GM20000 (cell line): ENCODE data around the gene RCN1.

Experiments used
- DNase-seq: peaks from one replicate; pipeline ENCODE4 v3.0.0; 2012; ENCODE audit warnings: low spot score
- CTCF ChIP-seq: IDR thresholded peaks from 2 replicates; pipeline ENCODE4 v1.5.1; 2012; ENCODE audit warnings: mild to moderate bottlenecking, control low read depth; ENCODE audit errors: extremely low read depth, missing control alignments

RCN1 gene

GRCh38 chr11:32131321-32131720 is 40.4 kb downstream of the RCN1 start:
- TF ChIP-seq CTCF, result no peak
- DNase-seq, result no peak

DNA sequence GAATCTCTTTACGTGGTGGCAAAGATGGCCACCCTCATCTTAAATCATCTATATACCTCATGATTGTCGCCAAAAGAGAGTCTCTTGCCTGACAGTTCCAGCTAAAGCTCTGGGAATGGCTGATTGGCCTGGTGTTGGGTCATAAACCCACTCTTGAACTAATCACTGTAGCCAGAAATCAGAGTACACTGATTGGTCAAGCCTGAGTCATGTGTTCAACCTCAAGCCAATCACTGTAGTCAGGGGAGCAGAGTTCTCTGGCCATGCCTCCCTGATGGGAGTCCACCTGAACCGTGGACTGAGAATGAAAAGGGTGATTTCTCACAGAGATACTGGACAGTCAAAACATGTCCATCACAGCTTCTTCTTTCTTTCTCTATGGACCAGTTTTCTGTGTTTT is 45.8 kb downstream of the RCN1 start:
- DNase-seq, result no peak

DNA sequence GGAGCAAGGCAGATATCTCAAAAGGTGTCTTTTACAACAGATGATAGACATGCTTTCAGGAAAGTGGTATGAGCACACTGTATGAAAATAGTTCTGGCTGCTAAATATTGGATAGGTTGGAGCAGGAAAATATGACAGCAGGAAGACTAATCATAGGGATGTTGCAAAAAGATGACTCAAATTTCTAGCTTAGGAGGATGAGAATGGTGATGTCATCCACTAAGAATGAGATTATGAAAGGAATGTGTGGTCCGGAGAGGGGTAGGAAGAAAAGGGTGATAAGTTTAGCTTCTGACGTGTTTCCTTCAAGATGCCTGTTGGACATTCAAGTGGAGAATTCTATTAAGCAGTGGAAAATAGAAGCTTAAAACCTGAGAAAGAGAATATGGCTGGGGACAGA is 46.4 kb downstream of the RCN1 start:
- no peak for DNase-seq

More for the DNA sequence above, 45.8 kb downstream of the RCN1 start:
- no peak for TF ChIP-seq CTCF

GRCh38 chr11:32137869-32138268 is 47.0 kb downstream of the RCN1 start:
- DNase-seq, result no peak
- no peak for TF ChIP-seq CTCF

More for the DNA sequence above, 46.4 kb downstream of the RCN1 start:
- TF ChIP-seq CTCF, result no peak

DNA sequence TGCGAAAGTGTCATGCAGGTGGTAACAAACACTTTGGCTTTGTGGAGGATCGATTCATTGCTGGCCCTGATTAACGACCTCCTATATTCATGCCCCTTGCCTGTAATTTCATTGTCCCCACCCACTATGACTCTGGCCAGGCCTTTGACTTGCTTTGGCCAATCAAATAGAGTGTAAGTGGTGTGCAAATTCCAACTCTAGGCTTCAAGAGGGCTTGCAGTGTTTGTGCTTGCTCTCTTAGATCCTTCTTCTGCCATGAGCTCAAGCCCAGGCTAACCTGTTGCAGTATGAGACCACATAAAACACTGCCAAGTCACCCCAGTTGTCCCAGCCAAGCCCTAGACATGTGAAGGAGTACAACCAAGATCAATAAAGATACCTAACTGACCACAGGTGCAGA is 48.0 kb downstream of the RCN1 start:
- no peak for DNase-seq
- TF ChIP-seq CTCF, result no peak

DNA sequence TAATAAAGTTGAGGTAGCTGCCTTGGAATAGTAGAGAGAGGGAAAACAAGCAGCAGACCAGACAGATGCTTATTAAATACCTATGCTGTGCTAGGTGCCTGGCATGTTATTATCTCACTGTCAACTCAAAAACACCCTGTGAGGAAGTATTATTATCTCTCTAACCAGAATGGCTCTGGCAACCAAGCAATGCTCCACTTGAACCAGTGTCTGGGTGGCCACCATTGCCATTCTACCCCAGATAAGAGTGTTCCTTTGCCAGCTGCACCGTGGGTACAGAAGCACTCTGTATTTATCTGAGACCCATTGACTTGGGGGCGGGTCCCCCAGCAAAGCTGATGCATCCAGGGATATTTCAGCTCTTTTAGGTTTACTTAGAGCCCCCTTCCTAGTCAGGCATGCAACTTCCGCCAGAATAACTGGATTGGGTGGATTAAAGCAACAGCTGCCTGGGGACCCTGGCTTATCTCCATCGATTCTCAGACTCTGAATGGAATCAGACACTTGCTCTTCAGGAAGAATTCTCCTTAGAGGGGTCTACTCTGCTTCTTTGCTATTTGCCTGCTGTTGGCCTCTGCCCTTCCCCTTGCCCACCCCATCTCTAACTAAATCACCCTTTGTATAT is 49.1 kb downstream of the RCN1 start:
- no peak for DNase-seq
- TF ChIP-seq CTCF, result no peak

- no peak for DNase-seq
- no peak for TF ChIP-seq CTCF
Measured at GRCh38 chr11:32141745-32142546, 51.1 kb downstream of the RCN1 start.
